Mucosa of rectum (tissue), 2 donors: ENCODE results near the gene PARS2.

Experiments
- H3K27ac ChIP-seq, 2 donors: one replicate each; pipeline ENCODE4 v1.7.0; 2013; ENCODE audit warnings: inconsistent platforms in 2 of 2, low read depth in 2 of 2, low read length in 2 of 2
- H3K27me3 ChIP-seq, 2 donors: one replicate each; pipeline ENCODE4 v1.7.0; 2013; ENCODE audit warnings: low read length in 2 of 2; ENCODE audit not compliant: control insufficient read depth in 2 of 2, insufficient read depth in 2 of 2
- H3K36me3 ChIP-seq, 2 donors: one replicate each; pipeline ENCODE4 v1.7.0; 2013; ENCODE audit warnings: low read length in 2 of 2; ENCODE audit not compliant: control insufficient read depth in 2 of 2, insufficient read depth in 2 of 2
- H3K4me1 ChIP-seq, 2 donors: one replicate each; pipeline ENCODE4 v1.7.0; 2013; ENCODE audit warnings: low read length in 2 of 2, mild to moderate bottlenecking in 1 of 2; ENCODE audit not compliant: control insufficient read depth in 2 of 2, insufficient read depth in 2 of 2
- H3K4me3 ChIP-seq, 2 donors: one replicate each; pipeline ENCODE4 v1.7.0; 2013; ENCODE audit warnings: low read length in 2 of 2
- H3K9ac ChIP-seq, 2 donors: one replicate each; pipeline ENCODE4 v1.7.0; 2013; ENCODE audit warnings: low read length in 2 of 2, low read depth in 1 of 2, mild to moderate bottlenecking in 1 of 2
- H3K9me3 ChIP-seq, 2 donors: one replicate each; pipeline ENCODE4 v1.7.0; 2013; ENCODE audit warnings: low read length in 2 of 2; ENCODE audit not compliant: control insufficient read depth in 2 of 2
- donor health status: healthy.
- donor health status: Normal muscosa, but diverticular disease.

Gene PARS2

DNA sequence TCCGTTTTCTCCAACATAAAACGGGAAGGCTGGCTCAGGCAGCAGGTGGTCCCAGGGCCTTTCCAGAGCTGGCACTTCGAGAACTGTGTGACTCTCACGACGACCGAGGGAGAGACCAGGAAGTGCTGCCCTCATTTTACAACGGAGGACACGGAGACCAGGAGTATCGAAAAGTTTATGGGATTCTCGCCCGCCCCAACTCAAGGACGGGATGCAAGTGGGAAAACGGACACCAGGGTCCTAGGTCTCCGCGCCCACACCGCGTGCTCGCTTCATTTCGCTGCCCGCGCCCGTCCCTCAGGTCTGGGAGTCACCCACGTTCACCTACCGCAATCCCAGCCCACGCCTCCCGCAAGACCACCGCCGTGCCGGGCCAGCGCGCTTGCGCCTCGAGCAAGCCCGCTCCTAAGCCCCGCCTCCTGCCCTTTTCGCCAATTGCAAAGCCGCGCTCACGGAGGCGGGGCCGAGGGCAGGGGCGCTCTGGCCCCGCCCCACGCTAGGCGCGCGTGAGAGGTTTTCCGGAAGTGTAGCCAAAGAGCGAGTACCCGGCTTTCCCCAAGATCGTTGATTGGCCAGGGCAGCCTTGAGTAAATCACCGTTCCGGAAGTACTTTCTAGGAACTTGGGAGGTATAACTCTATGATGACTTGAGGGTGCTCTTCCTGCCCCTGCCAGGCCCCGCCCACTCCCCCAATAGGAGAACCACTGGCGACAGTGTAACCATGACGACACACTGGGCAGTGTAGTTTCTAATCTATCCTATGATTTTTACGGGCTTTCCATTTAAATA, at the start of gene PARS2:
Gene PARS2 (minus strand): TSS at position 391 of the 789 bp plus-strand sequence. CDS start 5,362 bp downstream, outside the sequence.
- H3K36me3 ChIP-seq: no peaks in the 10 kb centered on the region
- peak within 1 kb of the TSS; percentile 92 to 98 for H3K4me3 ChIP-seq
- H3K4me1 ChIP-seq: peaks cover 8 to 12% of the 10 kb centered on the region in 2 donors
- no peaks in the 10 kb centered on the region for H3K9me3 ChIP-seq
- H3K27me3 ChIP-seq: no peaks in the 10 kb centered on the region
- H3K9ac ChIP-seq: peak within 1 kb of the TSS; percentile 78 to 89
- H3K27ac ChIP-seq: peak within 1 kb of the TSS; percentile 71 to 77

DNA sequence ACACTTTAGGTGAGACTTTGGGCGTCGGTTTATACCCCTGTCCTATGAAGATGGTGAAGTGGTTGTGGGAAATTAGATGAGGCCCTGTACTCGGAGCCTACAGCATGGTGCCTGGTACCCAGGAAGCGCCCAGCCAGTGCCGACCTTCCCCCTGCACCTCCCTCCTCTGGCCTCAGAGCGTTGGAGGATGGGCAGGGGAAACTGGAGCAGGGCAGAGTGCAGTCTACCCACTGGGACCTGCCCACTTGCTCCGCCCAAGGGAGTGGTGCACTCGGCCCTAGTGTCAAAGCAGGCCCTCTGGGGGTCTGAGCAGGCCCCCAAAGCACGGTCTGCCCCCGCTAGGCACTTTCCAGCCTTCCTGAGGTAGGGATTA, 49.8 kb upstream of the PARS2 start:
- H3K9me3 ChIP-seq: no peaks in the 10 kb centered on the region
- H3K36me3 ChIP-seq: no peaks in the 10 kb centered on the region
- H3K9ac ChIP-seq: peak overlapping the region in 1 of 2 donors; percentile 25
- H3K27me3 ChIP-seq: no peaks in the 10 kb centered on the region
- peak overlapping the region; percentile 5 to 26 for H3K4me3 ChIP-seq
- H3K27ac ChIP-seq: peak overlapping the region; percentile 84 to 85
- H3K4me1 ChIP-seq: peaks cover 33 to 35% of the 10 kb centered on the region in 2 donors

DNA sequence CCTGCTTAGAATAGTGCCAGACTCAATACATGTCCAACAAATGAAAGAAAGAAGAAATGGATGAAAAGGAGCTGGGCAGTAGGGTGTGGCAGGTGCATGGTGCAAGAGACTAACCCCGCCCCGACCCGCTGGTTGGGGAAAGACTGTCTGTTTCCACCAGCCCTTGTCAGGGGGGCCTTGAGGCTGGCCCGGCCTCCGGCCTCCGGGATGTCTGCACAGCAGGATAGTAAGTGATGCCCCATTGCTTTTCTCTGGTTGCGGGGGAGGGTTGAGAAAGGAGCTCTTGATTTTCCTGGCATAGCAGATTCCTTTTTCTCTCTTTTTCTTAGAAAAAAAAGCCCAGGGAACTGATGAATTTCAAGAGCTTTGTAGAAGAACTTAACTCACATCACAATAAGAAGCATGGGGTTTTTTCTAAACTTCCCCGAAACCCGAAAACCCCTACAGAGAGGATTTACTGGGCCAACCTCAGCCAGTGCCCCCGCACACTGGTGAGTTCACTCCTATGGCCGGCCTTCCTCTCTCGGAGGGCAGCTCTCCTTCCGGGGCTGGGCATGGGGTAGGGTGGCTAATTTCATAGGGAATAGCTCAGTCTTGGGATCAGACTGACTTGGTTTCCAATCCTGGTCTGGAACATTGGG, 49.3 kb upstream of the PARS2 start:
- Histone ChIP-seq H3K36me3 (no peaks in the 10 kb centered on the region), H3K27ac (peak overlapping the region; percentile 52 to 84), H3K4me3 (peak overlapping the region in 1 of 2 donors; percentile 26), H3K4me1 (peaks cover 33 to 35% of the 10 kb centered on the region in 2 donors), H3K9me3 (no peaks in the 10 kb centered on the region), H3K9ac (no peak overlapping the region), H3K27me3 (no peaks in the 10 kb centered on the region)

DNA sequence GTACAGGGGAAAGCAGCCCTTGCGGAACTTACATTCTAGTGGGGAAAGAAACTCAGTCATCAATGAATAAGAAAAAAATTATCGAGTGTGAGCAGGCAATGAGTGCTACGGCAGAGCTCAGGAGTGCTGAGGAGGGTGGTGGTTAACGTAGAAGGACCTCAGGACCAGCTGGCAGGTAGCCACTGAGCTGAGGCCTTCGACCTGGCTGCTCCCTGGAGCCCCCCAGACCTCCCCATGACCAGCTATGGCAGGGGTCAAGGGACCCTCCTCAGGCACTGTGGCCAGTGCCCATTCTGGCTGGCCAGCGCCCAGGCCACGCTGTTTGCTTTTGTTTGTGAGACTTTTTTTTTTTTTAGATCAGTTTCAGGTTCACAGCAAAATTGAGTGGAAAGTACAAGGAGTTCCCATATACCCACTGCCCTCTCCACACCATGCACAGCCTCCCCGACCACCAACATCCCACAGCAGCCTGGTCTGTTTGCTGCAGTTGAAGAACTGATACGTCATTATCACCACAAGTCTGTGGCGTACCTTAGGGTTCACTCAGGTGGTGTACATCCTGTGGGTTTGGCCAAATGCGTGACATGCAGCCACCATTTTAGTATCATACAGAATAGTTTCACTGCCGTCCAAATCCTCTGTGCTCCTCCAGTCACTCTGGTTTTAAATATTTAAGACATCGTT, 48.6 kb upstream of the PARS2 start:
- Histone ChIP-seq H3K4me1 (peaks cover 33 to 35% of the 10 kb centered on the region in 2 donors), H3K27me3 (no peaks in the 10 kb centered on the region), H3K9me3 (no peaks in the 10 kb centered on the region), H3K4me3 (no peak overlapping the region), H3K9ac (no peak overlapping the region), H3K36me3 (no peaks in the 10 kb centered on the region), H3K27ac (no peak overlapping the region)

DNA sequence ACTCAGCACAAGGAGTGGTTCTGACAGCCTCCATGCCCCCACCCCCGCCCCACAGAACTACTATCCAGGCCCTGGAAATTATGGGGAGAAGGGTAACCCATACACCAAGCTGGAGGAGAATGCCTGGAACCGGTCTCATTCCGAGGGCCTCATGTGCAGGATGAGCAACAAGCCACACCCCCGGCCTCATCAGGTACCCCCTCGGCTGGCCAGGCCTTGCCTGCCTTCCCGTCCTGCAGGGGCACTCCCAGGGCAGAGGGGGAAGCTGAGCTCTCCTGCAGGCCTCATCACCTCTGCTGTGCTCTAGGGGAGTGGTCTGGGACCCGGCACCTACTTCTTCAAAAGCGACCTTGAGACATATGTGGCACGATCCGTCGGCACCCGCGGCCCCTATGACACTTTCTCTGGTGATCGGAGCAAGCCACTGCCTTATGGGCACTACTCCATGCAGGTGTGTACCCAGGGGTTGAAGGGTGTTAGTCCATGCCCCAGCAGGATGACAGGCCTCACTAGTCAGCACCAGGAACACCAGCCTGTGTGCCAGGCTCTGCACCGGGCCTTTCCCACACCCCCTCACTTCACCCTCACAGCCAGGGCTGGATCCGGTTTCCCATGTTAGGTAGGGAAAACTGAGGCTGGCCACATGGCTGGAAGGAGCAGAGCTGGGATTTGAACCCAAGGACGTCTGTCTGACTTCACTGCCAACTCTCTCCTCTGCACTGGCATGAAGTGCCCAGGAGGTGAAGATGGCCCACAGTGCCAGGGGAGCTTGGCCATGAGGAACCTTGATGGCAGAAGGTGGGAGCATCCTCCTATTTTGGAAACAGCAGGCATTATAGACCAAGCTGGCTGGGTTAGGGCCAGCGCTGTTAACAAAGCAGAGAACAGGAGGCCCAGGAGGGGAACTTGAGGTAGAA, 47.7 kb upstream of the PARS2 start:
- H3K4me1 ChIP-seq: peaks cover 36 to 44% of the 10 kb centered on the region in 2 donors
- H3K36me3 ChIP-seq: no peaks in the 10 kb centered on the region
- H3K27ac ChIP-seq: no peak overlapping the region
- no peaks in the 10 kb centered on the region for H3K27me3 ChIP-seq
- H3K4me3 ChIP-seq: no peak overlapping the region
- H3K9ac ChIP-seq: no peak overlapping the region
- no peaks in the 10 kb centered on the region for H3K9me3 ChIP-seq

DNA sequence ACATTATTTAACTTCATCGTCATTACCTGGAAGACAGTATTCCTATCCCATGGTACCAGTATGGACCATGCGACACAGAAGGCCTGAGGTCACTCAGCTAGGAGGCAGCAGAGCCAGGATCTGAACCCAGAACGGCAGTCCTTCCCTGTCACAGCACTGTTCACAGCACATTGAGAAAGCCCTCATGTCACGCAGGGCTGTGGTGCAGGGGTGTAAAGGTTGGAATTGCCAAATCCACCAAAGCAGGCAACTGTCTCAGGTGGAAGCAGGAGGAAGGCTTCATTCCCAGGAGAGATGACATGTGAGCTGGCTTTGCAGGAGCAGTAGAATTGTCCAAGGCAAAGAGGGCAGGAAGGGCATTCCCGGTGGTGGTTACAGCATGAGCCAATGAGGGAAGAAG, 46.7 kb upstream of the PARS2 start:
- Histone ChIP-seq H3K9ac (no peak overlapping the region), H3K27me3 (no peaks in the 10 kb centered on the region), H3K36me3 (no peaks in the 10 kb centered on the region), H3K27ac (no peak overlapping the region), H3K9me3 (no peaks in the 10 kb centered on the region), H3K4me1 (peaks cover 34 to 39% of the 10 kb centered on the region in 2 donors), H3K4me3 (no peak overlapping the region)

DNA sequence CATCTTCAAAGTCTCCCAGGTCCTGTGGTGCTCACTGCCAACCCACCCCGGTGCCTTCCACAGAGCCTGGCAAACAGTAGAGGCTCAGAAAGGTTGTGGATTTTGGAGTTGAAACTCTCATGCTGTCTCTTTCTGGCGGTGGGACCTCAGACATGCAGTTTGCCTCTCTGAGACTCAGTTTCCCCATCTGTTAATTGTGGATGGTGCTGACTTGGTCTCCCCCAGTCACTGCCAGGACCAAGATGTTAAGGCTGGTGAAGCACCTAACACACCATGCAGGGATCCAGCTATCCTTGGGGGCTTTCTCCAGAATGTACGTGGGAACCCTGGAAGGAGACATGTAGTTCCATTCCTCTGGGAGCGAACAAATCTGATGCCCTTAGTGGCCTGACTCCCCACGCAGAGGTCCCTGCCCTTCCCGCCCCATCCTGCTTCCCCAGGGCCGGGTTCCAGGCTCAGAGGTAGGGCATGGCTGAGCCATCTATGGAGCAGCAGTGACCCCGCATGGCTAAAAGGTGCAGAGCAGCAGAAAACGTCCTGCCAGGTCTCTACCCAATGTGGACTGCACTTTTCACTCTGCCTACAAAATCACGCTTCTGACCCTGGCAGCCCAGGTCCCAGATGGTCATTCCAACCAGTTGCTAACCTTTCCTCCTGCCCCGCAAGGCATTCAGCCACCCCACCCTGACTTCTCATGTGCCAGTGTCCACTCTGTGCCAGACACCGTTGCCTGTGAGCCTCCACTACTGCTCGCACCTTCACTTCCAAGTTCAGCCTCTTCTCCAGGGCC, 46.0 kb upstream of the PARS2 start:
- Histone ChIP-seq H3K4me1 (peaks cover 33 to 36% of the 10 kb centered on the region in 2 donors), H3K9ac (no peak overlapping the region), H3K27me3 (no peaks in the 10 kb centered on the region), H3K9me3 (no peaks in the 10 kb centered on the region), H3K36me3 (no peaks in the 10 kb centered on the region), H3K4me3 (no peak overlapping the region), H3K27ac (no peak overlapping the region)

DNA sequence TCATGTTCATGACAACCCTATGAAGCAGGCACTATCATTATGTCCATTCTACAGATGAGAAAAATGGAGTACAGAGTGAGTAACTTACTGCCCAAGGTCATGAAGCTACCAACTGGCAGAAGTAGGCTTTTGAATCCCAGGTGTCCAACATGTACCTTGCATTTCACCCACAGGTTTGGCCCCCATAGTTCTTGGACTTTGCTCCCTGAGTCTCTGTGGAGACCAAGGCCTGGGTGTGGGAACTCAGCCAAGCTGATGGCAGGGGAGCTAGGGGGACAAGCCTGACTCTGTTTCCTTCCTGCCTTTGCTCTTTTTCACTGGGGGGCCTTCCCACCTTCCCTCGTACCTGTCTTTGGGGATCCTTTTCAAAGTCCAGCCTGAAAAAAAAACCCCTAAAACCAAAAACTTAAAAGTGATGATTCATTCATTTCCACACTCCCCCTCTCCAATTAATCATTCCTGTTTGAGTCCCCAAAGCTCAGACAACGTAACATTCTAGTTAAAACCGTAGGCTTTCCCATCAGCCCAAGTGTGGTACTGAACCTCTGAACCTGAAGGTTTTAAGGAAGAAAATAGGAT, 45.3 kb upstream of the PARS2 start:
- no peak overlapping the region for H3K4me3 ChIP-seq
- H3K9me3 ChIP-seq: no peaks in the 10 kb centered on the region
- no peak overlapping the region for H3K9ac ChIP-seq
- no peaks in the 10 kb centered on the region for H3K27me3 ChIP-seq
- no peaks in the 10 kb centered on the region for H3K36me3 ChIP-seq
- peaks cover 33 to 36% of the 10 kb centered on the region in 2 donors for H3K4me1 ChIP-seq
- H3K27ac ChIP-seq: no peak overlapping the region
